Renal cortical epithelial cell (primary cell): ENCODE results near the gene MAPKAPK2. TPM values are rescaled to one million over a fixed set of nuclear protein-coding genes. Genes with fewer than 3 reads are reported as not detected.
"Not testable (repeated sequence)": the region's sequence is repeated elsewhere in the genome, so short reads cannot be mapped to it uniquely, and the experiment has no call there.

Experiments used
- DNase-seq: peaks from one replicate; pipeline ENCODE4 v3.0.0-alpha.2; 2011; ENCODE audit warnings: low read depth
- total RNA-seq: library from RNA; depleted of rRNA; stranded (reverse); fragments of >200 nt; gene quantifications from 2 replicates; pipeline ENCODE4 v1.2.3, GENCODE V29; 2014

Gene MAPKAPK2
- total RNA-seq = 35.3 and 85.1 TPM in 2 replicates

- DNase-seq = no peak
Observed at GRCh38 chr1:206684478-206685333, at the start of gene MAPKAPK2. TSS of gene MAPKAPK2 (plus strand) at chr1:206684905. CDS start at chr1:206685230, 325 bp downstream.

GRCh38 chr1:206635080-206635977 lies 49.4 kb upstream of the MAPKAPK2 start, which contains the start of gene DYRK3:
TSS of gene DYRK3 (plus strand) at chr1:206635536. CDS start at chr1:206635704, 168 bp downstream.
- DNase-seq = peak; percentile 69

- DNase-seq = no peak
Observed at GRCh38 chr1:206635978-206636345, 48.7 kb upstream of the MAPKAPK2 start.

- DNase-seq = no peak
Observed at GRCh38 chr1:206636671-206637070, 48.0 kb upstream of the MAPKAPK2 start.

GRCh38 chr1:206637605-206638004 lies 47.1 kb upstream of the MAPKAPK2 start:
- DNase-seq = no peak

- not testable (repeated sequence) for DNase-seq
Observed at GRCh38 chr1:206642074-206642473, 42.6 kb upstream of the MAPKAPK2 start.

GRCh38 chr1:206643118-206643698 lies 41.5 kb upstream of the MAPKAPK2 start:
- DNase-seq = no peak

- DNase-seq = no peak
Observed at GRCh38 chr1:206646504-206646903, 38.2 kb upstream of the MAPKAPK2 start.

GRCh38 chr1:206647224-206647623 lies 37.5 kb upstream of the MAPKAPK2 start:
- DNase-seq = no peak

GRCh38 chr1:206649261-206649921 lies 35.3 kb upstream of the MAPKAPK2 start:
- DNase-seq = no peak

GRCh38 chr1:206651014-206651413 lies 33.7 kb upstream of the MAPKAPK2 start:
- DNase-seq = no peak

- DNase-seq = peak; percentile 56
Observed at GRCh38 chr1:206651958-206652890, 32.5 kb upstream of the MAPKAPK2 start.

- no peak for DNase-seq
Observed at GRCh38 chr1:206653715-206654459, 30.8 kb upstream of the MAPKAPK2 start.

GRCh38 chr1:206654828-206655227 lies 29.9 kb upstream of the MAPKAPK2 start:
- DNase-seq = no peak

GRCh38 chr1:206655471-206655882 lies 29.2 kb upstream of the MAPKAPK2 start:
- peak; percentile 36 for DNase-seq

- DNase-seq = no peak
Observed at GRCh38 chr1:206656936-206657335, 27.8 kb upstream of the MAPKAPK2 start.

- DNase-seq = no peak
Observed at GRCh38 chr1:206657751-206658150, 27.0 kb upstream of the MAPKAPK2 start.

GRCh38 chr1:206658264-206658980 lies 26.3 kb upstream of the MAPKAPK2 start:
- no peak for DNase-seq

GRCh38 chr1:206658981-206659273 lies 25.8 kb upstream of the MAPKAPK2 start:
- no peak for DNase-seq
